K562 (cell line): ENCODE results near the gene FADS1. TPM values are rescaled to one million over a fixed set of nuclear protein-coding genes. Genes with fewer than 3 reads are reported as not detected.

Experiments used
- ATAC-seq: fragments of 200-7000 bp; cut with Tn5 transposase; 3 replicates; pipeline ENCODE4 v1.9.1; 2020; ENCODE audit warnings: moderate library complexity
- BruUV-seq: library from RNA; stranded (reverse); fragments of 400-500 nt; replicated peaks from 2 replicates; lab custom pipeline; 2021; lab: Mats Ljungman, UMichigan
- CTCF ChIA-PET: fragments of 300-600 bp; formaldehyde crosslinking; extraction: SDS; loops from one replicate; lab custom pipeline; 2021; ENCODE audit warnings: low intra/inter-chr PET ratio; lab: Yijun Ruan, JAX
- POLR2A ChIA-PET: fragments of 300-600, 350-650 bp; sonication (Branson Sonifier 250); formaldehyde crosslinking; extraction: SDS; loops from one replicate; lab custom pipeline; 2021; ENCODE audit warnings: antibody characterized with exemption, inconsistent platforms; lab: Yijun Ruan, JAX
- DNase-seq, 4 experiments: peaks; one replicate each; pipeline versions ENCODE4 v3.0.0 to v3.0.0-alpha.2; 2011 to 2018; ENCODE audit warnings: low spot score in 3 of 4, mixed read lengths in 3 of 4; ENCODE audit errors: extremely low read depth in 1 of 4
- FAIRE-seq: peaks from 2 replicates; lab custom pipeline; 2011; peaks lifted over from hg19 to GRCh38; lab: Jason Lieb, UNC
- H2AFZ ChIP-seq: 2 replicates; pipeline ENCODE4 v1.6.0; 2011; ENCODE audit warnings: low read depth, low read length, control low read depth, inconsistent platforms
- H3K27ac ChIP-seq: fragments of 200-600 bp; 3 replicates; pipeline ENCODE4 v1.8.0; 2011; ENCODE audit warnings: low read depth, mild to moderate bottlenecking, control low read depth, inconsistent platforms, low read length, moderate library complexity, mixed read lengths; ENCODE audit errors: extremely low read depth
- H3K27me3 ChIP-seq, 2 experiments: fragments of 300-600 bp in 1 of 2; 2 replicates in 1 of 2; 3 replicates in 1 of 2; pipeline versions ENCODE4 v1.6.0 to v1.8.0; 2011; ENCODE audit warnings: inconsistent platforms in 2 of 2, low read length in 2 of 2, mild to moderate bottlenecking in 1 of 2, mixed read lengths in 1 of 2, moderate library complexity in 1 of 2; ENCODE audit not compliant: control insufficient read depth in 2 of 2, insufficient read depth in 2 of 2
- H3K36me3 ChIP-seq: fragments of 300-600 bp; 3 replicates; pipeline ENCODE4 v1.8.0; 2011; ENCODE audit warnings: mild to moderate bottlenecking, low read length, inconsistent platforms; ENCODE audit not compliant: control insufficient read depth, insufficient read depth
- H3K4me1 ChIP-seq, 2 experiments: fragments of 200-600 bp in 1 of 2; replicated peaks in 1 of 2; 2 replicates in 1 of 2; 3 replicates in 1 of 2; pipeline versions ENCODE4 v1.5.1 to v1.8.0; 2011; ENCODE audit warnings: inconsistent platforms in 2 of 2, low read length in 2 of 2, mild to moderate bottlenecking in 1 of 2, mixed read lengths in 1 of 2, moderate library complexity in 1 of 2; ENCODE audit not compliant: control insufficient read depth in 2 of 2, insufficient read depth in 2 of 2
- H3K4me2 ChIP-seq: 2 replicates; pipeline ENCODE4 v1.6.1; 2011; ENCODE audit warnings: low read length, control low read depth, inconsistent platforms, mixed read lengths; ENCODE audit not compliant: insufficient read depth
- H3K4me3 ChIP-seq: fragments of 200-600 bp; sonication (generic), shearing (Covaris generic); 2 replicates; pipeline ENCODE4 v1.5.1; 2016; ENCODE audit warnings: control low read depth, inconsistent platforms
- H3K79me2 ChIP-seq: fragments of 200-600 bp; 3 replicates; pipeline ENCODE4 v1.8.0; 2011; ENCODE audit warnings: low read length, inconsistent platforms; ENCODE audit not compliant: control insufficient read depth, insufficient read depth
- H3K9ac ChIP-seq, 2 experiments: 2 replicates each; pipeline versions ENCODE4 v1.6.0 to v1.6.1; 2011; ENCODE audit warnings: low read depth in 2 of 2, low read length in 2 of 2, control low read depth in 1 of 2, inconsistent platforms in 1 of 2, mild to moderate bottlenecking in 1 of 2, mixed read lengths in 1 of 2; ENCODE audit not compliant: insufficient read depth in 1 of 2
- H3K9me1 ChIP-seq: one replicate; pipeline ENCODE4 v1.6.0; 2011; ENCODE audit warnings: inconsistent platforms, mild to moderate bottlenecking, low read length, moderate library complexity; ENCODE audit not compliant: control insufficient read depth, insufficient read depth
- H3K9me3 ChIP-seq: replicated peaks from 2 replicates; pipeline ENCODE4 v1.5.1; 2011; ENCODE audit warnings: low read depth, low read length, inconsistent platforms; ENCODE audit not compliant: control insufficient read depth, insufficient read depth
- H4K20me1 ChIP-seq: replicated peaks from 2 replicates; pipeline ENCODE4 v1.6.1; 2011; ENCODE audit warnings: low read length, inconsistent platforms, mixed read lengths; ENCODE audit not compliant: control insufficient read depth, insufficient read depth
- BRD4 ChIP-seq: fragments of 200-600 bp; sonication (generic); IDR thresholded peaks from 2 replicates; pipeline ENCODE4 v1.6.1; 2017; ENCODE audit warnings: inconsistent platforms
- NCOR1 ChIP-seq: fragments of 450-650 bp; IDR thresholded peaks from 2 replicates; pipeline ENCODE4 v1.6.1; 2016; ENCODE audit warnings: mild to moderate bottlenecking, moderate library complexity
- SAFB ChIP-seq: fragments of 200-400 bp; formaldehyde crosslinking; IDR thresholded peaks from 2 replicates; pipeline ENCODE4 v1.6.1; 2017; ENCODE audit warnings: low read depth, low read length, borderline replicate concordance
- TCF7 ChIP-seq: sonication (generic); IDR thresholded peaks from 2 replicates; pipeline ENCODE4 v1.6.1; 2016; ENCODE audit warnings: antibody characterized with exemption, borderline replicate concordance
- WGBS: fragments of 100-300 bp; shearing (Covaris generic); methylation state at CpG from one replicate; pipeline ENCODE4 v1.1.6; 2016; ENCODE audit warnings: low coverage, mixed read lengths; ENCODE audit not compliant: insufficient coverage; ENCODE audit errors: missing lambda C conversion rate; 5-methylcytosine and 5-hydroxymethylcytosine counted together
- in situ Hi-C: fragments of 300-500 bp; cut with MboI; formaldehyde crosslinking; loops from 4 replicates; pipeline ENCODE4 v1.15.0; 2018; ENCODE audit warnings: inconsistent platforms, mixed read lengths
- intact Hi-C: fragments of 100-400 bp; cut with micrococcal nuclease; formaldehyde crosslinking; loops from 2 replicates; pipeline ENCODE4 v1.14.2; 2022
- polyA plus RNA-seq, 8 experiments: library from polyadenylated mRNA; depleted of rRNA in 4 of 8; stranded (reverse) in 5 of 8; unstranded in 3 of 8; fragments of >200 nt; fragmentation: Nextera tagmentation in 2 of 8; fragmentation: Illumina TruSeq in 1 of 8; extraction: Ambion mirVana in 2 of 8; extraction: Trizol in 1 of 8; gene quantifications; 2 replicates each; pipeline versions ENCODE4 v1.2.1 to v1.2.3, GENCODE V29; 2011 to 2014; ENCODE audit warnings: inconsistent platforms in 1 of 8, missing spikeins in 1 of 8
- total RNA-seq, 7 experiments: library from RNA; depleted of rRNA in 6 of 7; stranded (reverse); fragments of >200 nt in 6 of 7; fragmentation: Illumina TruSeq in 2 of 7; extraction: Trizol in 2 of 7; gene quantifications; 2 replicates each; pipeline versions ENCODE4 v1.2.1 to v1.2.3, GENCODE V29; 2011 to 2021; ENCODE audit warnings: low replicate concordance in 1 of 7
- TF ChIP-seq, protein P1 (sequence below), 2 experiments: fragments of 450-650 bp in 1 of 2; sonication (generic) in 1 of 2; formaldehyde crosslinking in 1 of 2; IDR thresholded peaks; 2 replicates each; pipeline versions ENCODE4 v1.7.1 to v1.9.0; 2016 to 2022; ENCODE audit warnings: inconsistent platforms in 1 of 2, mild to moderate bottlenecking in 1 of 2, missing genetic modification reagents in 1 of 2
- TF ChIP-seq, protein P2 (sequence below): fragments of 250-450 bp; sonication (Bioruptor Pico); IDR thresholded peaks from 2 replicates; pipeline ENCODE4 v1.5.1; 2021; ENCODE audit warnings: mild to moderate bottlenecking
- TF ChIP-seq, protein P3 (sequence below): sonication (generic); formaldehyde crosslinking; IDR thresholded peaks from 2 replicates; pipeline ENCODE4 v1.8.0; 2022; ENCODE audit warnings: mild to moderate bottlenecking, low read depth, missing genetic modification reagents

FADS1 gene
- total and polyA plus RNA-seq, 9 of the 15 experiments (the other 6 are each of a cell fraction or from before 2014, with no cell fraction given) = 110 to 864 (median 364) TPM

DNA sequence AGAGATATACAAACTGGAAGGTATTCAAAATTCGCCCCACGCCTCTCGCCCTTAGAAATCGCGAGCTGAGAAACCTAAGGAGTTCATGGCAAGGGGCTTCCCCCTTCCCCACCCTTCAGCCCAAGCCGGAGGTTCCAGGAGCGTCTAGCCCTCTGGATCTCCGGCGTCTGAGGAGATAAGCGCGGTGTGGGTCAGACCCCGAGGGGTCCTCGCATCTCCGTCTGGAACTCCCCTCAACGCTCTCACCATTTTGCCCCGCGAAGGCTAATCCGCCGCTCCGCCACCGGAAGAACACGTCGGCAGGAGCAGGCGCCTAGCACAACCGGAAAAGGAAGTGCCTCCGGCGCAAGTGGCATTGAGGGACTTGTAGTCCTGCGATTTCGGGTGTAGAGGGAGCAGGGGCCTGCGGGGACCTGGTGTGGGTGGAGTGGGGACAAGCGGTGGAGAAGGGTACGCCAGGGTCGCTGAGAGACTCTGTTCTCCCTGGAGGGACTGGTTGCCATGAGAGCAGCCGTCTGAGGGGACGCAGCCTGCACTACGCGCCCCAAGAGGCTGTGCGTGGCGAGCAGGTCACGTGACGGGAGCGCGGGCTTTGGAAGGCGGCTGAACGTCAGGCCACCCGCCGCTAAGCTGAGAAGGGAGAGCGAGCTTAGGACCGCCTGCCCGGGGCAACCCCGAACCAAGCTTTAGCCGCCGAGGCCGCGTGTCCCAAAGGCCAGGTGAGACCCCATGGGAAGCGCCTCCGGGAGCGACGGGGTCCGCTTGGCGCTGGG, 24.3 kb downstream of the FADS1 start, which contains the start of the genes FEN1 and TMEM258:
FEN1 (plus strand) TSS at position 602 of the 773 bp plus-strand sequence. CDS start 2,451 bp downstream, outside the sequence.
TMEM258 (minus strand) TSS at position 290 of the 773 bp plus-strand sequence; CDS start at position 249, 41 bp downstream.
- H3K36me3 ChIP-seq = peaks cover 73% of the 10 kb centered on the region
- in situ Hi-C loops (loop anchor here (5.0 kb wide), 1 partner anchor 45 kb away; no protein-coding TSS in a partner anchor), intact Hi-C loops (loop anchor here (1.0 kb wide), 1 partner anchor 42 kb away; no protein-coding TSS in a partner anchor)
- H4K20me1 ChIP-seq = no peaks in the 10 kb centered on the region; the same call in 1 of the 2 replicates
- POLR2A ChIA-PET = interaction anchor here (0.6 to 3.0 kb wide), 35 partner anchors 8 to 393 kb away, joined by 3 to 23 read pairs (median 4); partner anchors contain the start of genes BEST1, FADS1, FADS3 and FTH1
- DNase-seq (peak; percentile 89 to 94 (median 90)), FAIRE-seq (peak; percentile 85), ATAC-seq (peak; percentile 91)
- H3K9ac ChIP-seq = peak within 1 kb of the TSS; percentile 100
- no peaks in the 10 kb centered on the region for H3K9me1 ChIP-seq
- H3K4me3 ChIP-seq = peak within 1 kb of the TSS; percentile 83
- BruUV-seq = no TSS peak
- H3K4me2 ChIP-seq = peak within 1 kb of the TSS; percentile 97
- H3K9me3 ChIP-seq = no peaks in the 10 kb centered on the region
- under 1% methylated on average over 59 of the region's 61 CpGs for WGBS
- H3K79me2 ChIP-seq = peaks cover 78% of the 10 kb centered on the region
- peak within 1 kb of the TSS; percentile 100 for H3K27ac ChIP-seq
- CTCF ChIA-PET = no interaction called here
- H2AFZ ChIP-seq = peak within 1 kb of the TSS; percentile 99
- H3K27me3 ChIP-seq = no peaks in the 10 kb centered on the region
- H3K4me1 ChIP-seq = peaks cover 16 to 18% of the 10 kb centered on the region in 2 experiments; a peak in 4 of 5 replicates
- TF ChIP-seq BRD4 (peak; percentile 98; the same call in 1 of the 2 replicates), TCF7 (no peak), NCOR1 (0 out of 2 replicates have a peak, but pooled peaks have one; percentile 22), SAFB (no peak)
- TF ChIP-seq, protein P1, sequence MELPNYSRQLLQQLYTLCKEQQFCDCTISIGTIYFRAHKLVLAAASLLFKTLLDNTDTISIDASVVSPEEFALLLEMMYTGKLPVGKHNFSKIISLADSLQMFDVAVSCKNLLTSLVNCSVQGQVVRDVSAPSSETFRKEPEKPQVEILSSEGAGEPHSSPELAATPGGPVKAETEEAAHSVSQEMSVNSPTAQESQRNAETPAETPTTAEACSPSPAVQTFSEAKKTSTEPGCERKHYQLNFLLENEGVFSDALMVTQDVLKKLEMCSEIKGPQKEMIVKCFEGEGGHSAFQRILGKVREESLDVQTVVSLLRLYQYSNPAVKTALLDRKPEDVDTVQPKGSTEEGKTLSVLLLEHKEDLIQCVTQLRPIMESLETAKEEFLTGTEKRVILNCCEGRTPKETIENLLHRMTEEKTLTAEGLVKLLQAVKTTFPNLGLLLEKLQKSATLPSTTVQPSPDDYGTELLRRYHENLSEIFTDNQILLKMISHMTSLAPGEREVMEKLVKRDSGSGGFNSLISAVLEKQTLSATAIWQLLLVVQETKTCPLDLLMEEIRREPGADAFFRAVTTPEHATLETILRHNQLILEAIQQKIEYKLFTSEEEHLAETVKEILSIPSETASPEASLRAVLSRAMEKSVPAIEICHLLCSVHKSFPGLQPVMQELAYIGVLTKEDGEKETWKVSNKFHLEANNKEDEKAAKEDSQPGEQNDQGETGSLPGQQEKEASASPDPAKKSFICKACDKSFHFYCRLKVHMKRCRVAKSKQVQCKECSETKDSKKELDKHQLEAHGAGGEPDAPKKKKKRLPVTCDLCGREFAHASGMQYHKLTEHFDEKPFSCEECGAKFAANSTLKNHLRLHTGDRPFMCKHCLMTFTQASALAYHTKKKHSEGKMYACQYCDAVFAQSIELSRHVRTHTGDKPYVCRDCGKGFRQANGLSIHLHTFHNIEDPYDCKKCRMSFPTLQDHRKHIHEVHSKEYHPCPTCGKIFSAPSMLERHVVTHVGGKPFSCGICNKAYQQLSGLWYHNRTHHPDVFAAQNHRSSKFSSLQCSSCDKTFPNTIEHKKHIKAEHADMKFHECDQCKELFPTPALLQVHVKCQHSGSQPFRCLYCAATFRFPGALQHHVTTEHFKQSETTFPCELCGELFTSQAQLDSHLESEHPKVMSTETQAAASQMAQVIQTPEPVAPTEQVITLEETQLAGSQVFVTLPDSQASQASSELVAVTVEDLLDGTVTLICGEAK (IDR thresholded peaks at IDR 0.05) = peak; percentile 99
- TF ChIP-seq, protein P1 (CRISPR knock-in tag; IDR thresholded peaks at IDR 0.05) = no peak
- TF ChIP-seq, protein P2, sequence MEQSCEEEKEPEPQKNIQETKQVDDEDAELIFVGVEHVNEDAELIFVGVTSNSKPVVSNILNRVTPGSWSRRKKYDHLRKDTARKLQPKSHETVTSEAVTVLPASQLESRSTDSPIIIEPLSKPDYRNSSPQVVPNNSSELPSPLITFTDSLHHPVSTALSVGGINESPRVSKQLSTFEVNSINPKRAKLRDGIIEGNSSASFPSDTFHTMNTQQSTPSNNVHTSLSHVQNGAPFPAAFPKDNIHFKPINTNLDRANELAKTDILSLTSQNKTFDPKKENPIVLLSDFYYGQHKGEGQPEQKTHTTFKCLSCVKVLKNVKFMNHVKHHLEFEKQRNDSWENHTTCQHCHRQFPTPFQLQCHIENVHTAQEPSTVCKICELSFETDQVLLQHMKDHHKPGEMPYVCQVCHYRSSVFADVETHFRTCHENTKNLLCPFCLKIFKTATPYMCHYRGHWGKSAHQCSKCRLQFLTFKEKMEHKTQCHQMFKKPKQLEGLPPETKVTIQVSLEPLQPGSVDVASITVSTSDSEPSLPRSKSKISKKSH (CRISPR knock-in tag) = no peak
- TF ChIP-seq, protein P3, sequence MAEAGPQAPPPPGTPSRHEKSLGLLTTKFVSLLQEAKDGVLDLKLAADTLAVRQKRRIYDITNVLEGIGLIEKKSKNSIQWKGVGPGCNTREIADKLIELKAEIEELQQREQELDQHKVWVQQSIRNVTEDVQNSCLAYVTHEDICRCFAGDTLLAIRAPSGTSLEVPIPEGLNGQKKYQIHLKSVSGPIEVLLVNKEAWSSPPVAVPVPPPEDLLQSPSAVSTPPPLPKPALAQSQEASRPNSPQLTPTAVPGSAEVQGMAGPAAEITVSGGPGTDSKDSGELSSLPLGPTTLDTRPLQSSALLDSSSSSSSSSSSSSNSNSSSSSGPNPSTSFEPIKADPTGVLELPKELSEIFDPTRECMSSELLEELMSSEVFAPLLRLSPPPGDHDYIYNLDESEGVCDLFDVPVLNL = peak; percentile 97
